Fibroblast of the aortic adventitia (primary cell): ENCODE results near the gene CIROP. TPM values are rescaled to one million over a fixed set of nuclear protein-coding genes. Genes with fewer than 3 reads are reported as not detected.

Experiments
- DNase-seq: peaks from one replicate; pipeline ENCODE4 v3.0.0-alpha.2; 2010; ENCODE audit warnings: low read depth
- H3K4me3 ChIP-seq: 2 replicates; pipeline ENCODE4 v1.5.1; 2011; ENCODE audit warnings: low read depth, mild to moderate bottlenecking, control low read depth, low read length, moderate library complexity
- CTCF ChIP-seq: IDR thresholded peaks from 2 replicates; pipeline ENCODE4 v1.5.1; 2011; ENCODE audit warnings: mild to moderate bottlenecking, low read length, control low read depth, inconsistent platforms; ENCODE audit not compliant: insufficient read depth
- total RNA-seq: library from RNA; depleted of rRNA; stranded (reverse); fragments of >200 nt; gene quantifications from 2 replicates; pipeline ENCODE4 v1.2.3, GENCODE V29; 2012; ENCODE audit warnings: low replicate concordance

Gene CIROP
- total RNA-seq, 1 donor, result 1.8 TPM

- no peak for TF ChIP-seq CTCF
- no peak for DNase-seq
- H3K4me3 ChIP-seq, result peak overlapping the region; percentile 99
These were observed 11.7 kb downstream of the CIROP start for GRCh38 chr14:23093104-23093503.

GRCh38 chr14:23091294-23092225, 13.2 kb downstream of the CIROP start:
- no peak for DNase-seq
- no peak for TF ChIP-seq CTCF
- no peak overlapping the region for H3K4me3 ChIP-seq

GRCh38 chr14:23090254-23090636, 14.5 kb downstream of the CIROP start:
- no peak for DNase-seq
- H3K4me3 ChIP-seq, result no peak overlapping the region
- no peak for TF ChIP-seq CTCF

GRCh38 chr14:23089498-23090253, 15.1 kb downstream of the CIROP start:
- TF ChIP-seq CTCF, result no peak

GRCh38 chr14:23086565-23086964, 18.2 kb downstream of the CIROP start:
- no peak overlapping the region for H3K4me3 ChIP-seq
- no peak for TF ChIP-seq CTCF
- DNase-seq, result no peak

More at GRCh38 chr14:23089498-23090253, 15.1 kb downstream of the CIROP start:
- no peak for DNase-seq
- H3K4me3 ChIP-seq, result no peak overlapping the region

- no peak for TF ChIP-seq CTCF
- DNase-seq, result no peak
- no peak overlapping the region for H3K4me3 ChIP-seq
These were observed 19.3 kb downstream of the CIROP start for GRCh38 chr14:23085458-23085857.
